ENCODE measurements around the gene SAG.

DNA sequence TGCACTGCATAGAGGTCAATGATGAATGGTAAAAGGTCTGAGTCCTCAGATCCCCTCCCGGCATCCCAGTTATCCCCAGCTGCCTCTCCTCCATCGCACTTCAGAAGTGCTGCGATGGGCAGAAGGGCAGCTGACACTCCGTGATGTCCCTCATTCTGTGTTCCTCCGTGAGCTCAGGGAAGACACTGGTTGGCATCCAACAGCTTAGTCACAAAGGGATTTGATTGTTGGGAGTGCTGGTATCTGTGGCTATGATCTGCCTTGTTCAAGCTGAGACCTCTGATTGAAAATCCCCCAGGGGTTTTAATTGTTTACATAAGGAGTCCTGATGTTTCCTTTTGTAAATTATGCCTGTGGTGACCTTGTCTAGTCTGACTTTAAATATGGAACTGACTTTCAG lies 19.0 kb upstream of the SAG start:
- TF ChIP-seq, protein P1, sequence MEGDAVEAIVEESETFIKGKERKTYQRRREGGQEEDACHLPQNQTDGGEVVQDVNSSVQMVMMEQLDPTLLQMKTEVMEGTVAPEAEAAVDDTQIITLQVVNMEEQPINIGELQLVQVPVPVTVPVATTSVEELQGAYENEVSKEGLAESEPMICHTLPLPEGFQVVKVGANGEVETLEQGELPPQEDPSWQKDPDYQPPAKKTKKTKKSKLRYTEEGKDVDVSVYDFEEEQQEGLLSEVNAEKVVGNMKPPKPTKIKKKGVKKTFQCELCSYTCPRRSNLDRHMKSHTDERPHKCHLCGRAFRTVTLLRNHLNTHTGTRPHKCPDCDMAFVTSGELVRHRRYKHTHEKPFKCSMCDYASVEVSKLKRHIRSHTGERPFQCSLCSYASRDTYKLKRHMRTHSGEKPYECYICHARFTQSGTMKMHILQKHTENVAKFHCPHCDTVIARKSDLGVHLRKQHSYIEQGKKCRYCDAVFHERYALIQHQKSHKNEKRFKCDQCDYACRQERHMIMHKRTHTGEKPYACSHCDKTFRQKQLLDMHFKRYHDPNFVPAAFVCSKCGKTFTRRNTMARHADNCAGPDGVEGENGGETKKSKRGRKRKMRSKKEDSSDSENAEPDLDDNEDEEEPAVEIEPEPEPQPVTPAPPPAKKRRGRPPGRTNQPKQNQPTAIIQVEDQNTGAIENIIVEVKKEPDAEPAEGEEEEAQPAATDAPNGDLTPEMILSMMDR (IDR thresholded peaks at IDR 0.05; ENCODE audit: low read depth, low read length): no peak
- TF ChIP-seq EZH2phosphoT487 (IDR thresholded peaks at IDR 0.05; ENCODE audit: low read depth): no peak
